Islet precursor cell (in vitro differentiated cells): ENCODE measurements around the gene RAET1L.
A peak's percentile ranks its signal among the peaks of the same experiment; 100 is the strongest.
"Not testable (repeated sequence)": the region's sequence is repeated elsewhere in the genome, so short reads cannot be mapped to it uniquely, and the experiment has no call there.

Source experiments
- DNase-seq: peaks from one replicate; pipeline ENCODE4 v3.0.0-alpha.2; 2018

Gene RAET1L

GRCh38 chr6:150015281-150016001 is 9.9 kb downstream of the RAET1L start:
- peak; percentile 44 for DNase-seq

- DNase-seq, result peak; percentile 26
Observed at GRCh38 chr6:150014623-150015280, 10.6 kb downstream of the RAET1L start.

GRCh38 chr6:150013785-150014622 is 11.3 kb downstream of the RAET1L start:
- peak; percentile 7 for DNase-seq

GRCh38 chr6:150012846-150013784 is 12.2 kb downstream of the RAET1L start:
- peak; percentile 40 for DNase-seq

GRCh38 chr6:150008588-150008987 is 16.7 kb downstream of the RAET1L start:
- peak; percentile 65 for DNase-seq

- DNase-seq, result peak; percentile 51
Observed at GRCh38 chr6:150006961-150007464, 18.3 kb downstream of the RAET1L start.

GRCh38 chr6:150005761-150006651 is 19.3 kb downstream of the RAET1L start:
- DNase-seq, result peak; percentile 56

- peak; percentile 98 for DNase-seq
Observed at GRCh38 chr6:150004783-150005717, 20.3 kb downstream of the RAET1L start.

- no peak for DNase-seq
Observed at GRCh38 chr6:150004101-150004782, 21.1 kb downstream of the RAET1L start.

GRCh38 chr6:150003599-150003998 is 21.7 kb downstream of the RAET1L start:
- peak; percentile 37 for DNase-seq

GRCh38 chr6:150002710-150003109 is 22.6 kb downstream of the RAET1L start:
- DNase-seq, result peak; percentile 22

- peak; percentile 23 for DNase-seq
Observed at GRCh38 chr6:150001295-150002008, 23.9 kb downstream of the RAET1L start.

GRCh38 chr6:149999636-150000035 is 25.7 kb downstream of the RAET1L start:
- peak; percentile 36 for DNase-seq

- no peak for DNase-seq
Observed at GRCh38 chr6:149995971-149996370, 29.4 kb downstream of the RAET1L start.

- no peak for DNase-seq
Observed at GRCh38 chr6:149995235-149995750, 30.0 kb downstream of the RAET1L start.

GRCh38 chr6:149991838-149992237 is 33.5 kb downstream of the RAET1L start:
- DNase-seq, result no peak

GRCh38 chr6:149991472-149991795 is 33.9 kb downstream of the RAET1L start:
- DNase-seq, result not testable (repeated sequence)
